ENCODE measurements around the gene LRRC4C.

- TF ChIP-seq CTCF (IDR thresholded peaks at IDR 0.05) (no peak), POLR2A (IDR thresholded peaks at IDR 0.05) (no peak), POLR2AphosphoS5 (IDR thresholded peaks at IDR 0.05) (no peak), EP300 (IDR thresholded peaks at IDR 0.05) (no peak)
These were observed 38.5 kb upstream of the LRRC4C start for GRCh38 chr11:41497974-41498373.
